Measurements from ENCODE around the gene TAF11L9.
"Not testable (repeated sequence)": the region's sequence is repeated elsewhere in the genome, so short reads cannot be mapped to it uniquely, and the experiment has no call there.

TAF11L9 gene

GRCh38 chr5:17594255-17594654 lies at the start of gene TAF11L9:
Gene TAF11L9, minus strand, starts transcription at chr5:17594394.
- H3K36me3 Mint-ChIP-seq (ENCODE audit: low read depth); H3K4me3 Mint-ChIP-seq; H3K4me1 Mint-ChIP-seq; H3K27ac Mint-ChIP-seq; H3K9me3 Mint-ChIP-seq; H3K27me3 Mint-ChIP-seq (ENCODE audit: low read depth): not testable (repeated sequence)

GRCh38 chr5:17634160-17634559 lies 40.0 kb upstream of the TAF11L9 start, which contains the start of gene TAF11L14:
Gene TAF11L14, plus strand, starts transcription at chr5:17634460.
- H3K4me1 Mint-ChIP-seq: no peaks in the 10 kb centered on the region

DNA sequence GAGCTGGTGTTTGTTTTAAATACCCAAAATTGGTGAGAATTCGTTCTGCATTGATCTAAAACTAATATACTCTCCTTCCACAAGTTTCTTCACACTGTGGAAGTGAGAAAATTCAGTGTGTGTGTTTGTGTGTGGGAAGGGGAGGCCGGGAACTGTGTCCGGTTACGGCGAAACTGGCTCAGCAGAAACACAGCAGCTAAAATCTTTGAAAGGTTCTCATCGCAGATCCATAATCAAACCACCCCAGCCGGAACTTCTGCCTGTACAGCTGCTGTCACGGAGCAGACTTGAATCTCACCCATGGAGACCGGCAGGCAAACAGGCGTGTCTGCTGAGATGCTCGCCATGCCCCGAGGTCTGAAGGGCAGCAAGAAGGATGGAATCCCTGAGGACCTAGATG lies 37.6 kb upstream of the TAF11L9 start, which contains the start of gene TAF11L13:
TSS of gene TAF11L13 (plus strand) at position 301 of the 400 bp plus-strand sequence.
- not testable (repeated sequence) for H3K27me3 Mint-ChIP-seq (ENCODE audit: low read depth); H3K36me3 Mint-ChIP-seq (ENCODE audit: low read depth); H3K4me1 Mint-ChIP-seq; H3K9me3 Mint-ChIP-seq; H3K27ac Mint-ChIP-seq; H3K4me3 Mint-ChIP-seq

More at GRCh38 chr5:17634160-17634559, 40.0 kb upstream of the TAF11L9 start, which contains the start of gene TAF11L14:
- Mint-ChIP-seq H3K36me3 (ENCODE audit: low read depth) (no peaks in the 10 kb centered on the region), H3K27ac (no peak within 1 kb of the TSS), H3K27me3 (ENCODE audit: low read depth) (peaks cover 3% of the 10 kb centered on the region), H3K4me3 (no peak within 1 kb of the TSS), H3K9me3 (peaks cover 4% of the 10 kb centered on the region)
- TF ChIP-seq, protein P1, sequence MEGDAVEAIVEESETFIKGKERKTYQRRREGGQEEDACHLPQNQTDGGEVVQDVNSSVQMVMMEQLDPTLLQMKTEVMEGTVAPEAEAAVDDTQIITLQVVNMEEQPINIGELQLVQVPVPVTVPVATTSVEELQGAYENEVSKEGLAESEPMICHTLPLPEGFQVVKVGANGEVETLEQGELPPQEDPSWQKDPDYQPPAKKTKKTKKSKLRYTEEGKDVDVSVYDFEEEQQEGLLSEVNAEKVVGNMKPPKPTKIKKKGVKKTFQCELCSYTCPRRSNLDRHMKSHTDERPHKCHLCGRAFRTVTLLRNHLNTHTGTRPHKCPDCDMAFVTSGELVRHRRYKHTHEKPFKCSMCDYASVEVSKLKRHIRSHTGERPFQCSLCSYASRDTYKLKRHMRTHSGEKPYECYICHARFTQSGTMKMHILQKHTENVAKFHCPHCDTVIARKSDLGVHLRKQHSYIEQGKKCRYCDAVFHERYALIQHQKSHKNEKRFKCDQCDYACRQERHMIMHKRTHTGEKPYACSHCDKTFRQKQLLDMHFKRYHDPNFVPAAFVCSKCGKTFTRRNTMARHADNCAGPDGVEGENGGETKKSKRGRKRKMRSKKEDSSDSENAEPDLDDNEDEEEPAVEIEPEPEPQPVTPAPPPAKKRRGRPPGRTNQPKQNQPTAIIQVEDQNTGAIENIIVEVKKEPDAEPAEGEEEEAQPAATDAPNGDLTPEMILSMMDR (IDR thresholded peaks at IDR 0.05; ENCODE audit: unreplicated experiment in 3 of 3): no peak

- no peaks in the 10 kb centered on the region for H3K9me3 Mint-ChIP-seq
- H3K36me3 Mint-ChIP-seq (ENCODE audit: low read depth): no peaks in the 10 kb centered on the region
- H3K27me3 Mint-ChIP-seq (ENCODE audit: low read depth): peaks cover 4% of the 10 kb centered on the region
- TF ChIP-seq, protein P1 (IDR thresholded peaks at IDR 0.05; ENCODE audit: unreplicated experiment in 3 of 3): no peak
- no peak overlapping the region for H3K27ac Mint-ChIP-seq
- no peaks in the 10 kb centered on the region for H3K4me1 Mint-ChIP-seq
- no peak overlapping the region for H3K4me3 Mint-ChIP-seq
These were observed 31.5 kb upstream of the TAF11L9 start for GRCh38 chr5:17625686-17626085.

- H3K4me3 Mint-ChIP-seq: no peak overlapping the region
- TF ChIP-seq, protein P1 (IDR thresholded peaks at IDR 0.05; ENCODE audit: unreplicated experiment in 3 of 3): no peak
- peaks cover 10% of the 10 kb centered on the region for H3K27me3 Mint-ChIP-seq (ENCODE audit: low read depth)
- H3K36me3 Mint-ChIP-seq (ENCODE audit: low read depth): no peaks in the 10 kb centered on the region
- H3K27ac Mint-ChIP-seq: no peak overlapping the region
- no peaks in the 10 kb centered on the region for H3K4me1 Mint-ChIP-seq
- peaks cover 7% of the 10 kb centered on the region for H3K9me3 Mint-ChIP-seq
These were observed 26.4 kb upstream of the TAF11L9 start for GRCh38 chr5:17620627-17621026.

GRCh38 chr5:17619354-17619753 lies 25.2 kb upstream of the TAF11L9 start:
- Mint-ChIP-seq H3K4me1 (no peaks in the 10 kb centered on the region), H3K36me3 (ENCODE audit: low read depth) (no peaks in the 10 kb centered on the region), H3K9me3 (peaks cover 7% of the 10 kb centered on the region), H3K27me3 (ENCODE audit: low read depth) (peaks cover 10% of the 10 kb centered on the region), H3K4me3 (no peak overlapping the region), H3K27ac (no peak overlapping the region)
- TF ChIP-seq, protein P1 (IDR thresholded peaks at IDR 0.05; ENCODE audit: unreplicated experiment in 3 of 3): no peak

DNA sequence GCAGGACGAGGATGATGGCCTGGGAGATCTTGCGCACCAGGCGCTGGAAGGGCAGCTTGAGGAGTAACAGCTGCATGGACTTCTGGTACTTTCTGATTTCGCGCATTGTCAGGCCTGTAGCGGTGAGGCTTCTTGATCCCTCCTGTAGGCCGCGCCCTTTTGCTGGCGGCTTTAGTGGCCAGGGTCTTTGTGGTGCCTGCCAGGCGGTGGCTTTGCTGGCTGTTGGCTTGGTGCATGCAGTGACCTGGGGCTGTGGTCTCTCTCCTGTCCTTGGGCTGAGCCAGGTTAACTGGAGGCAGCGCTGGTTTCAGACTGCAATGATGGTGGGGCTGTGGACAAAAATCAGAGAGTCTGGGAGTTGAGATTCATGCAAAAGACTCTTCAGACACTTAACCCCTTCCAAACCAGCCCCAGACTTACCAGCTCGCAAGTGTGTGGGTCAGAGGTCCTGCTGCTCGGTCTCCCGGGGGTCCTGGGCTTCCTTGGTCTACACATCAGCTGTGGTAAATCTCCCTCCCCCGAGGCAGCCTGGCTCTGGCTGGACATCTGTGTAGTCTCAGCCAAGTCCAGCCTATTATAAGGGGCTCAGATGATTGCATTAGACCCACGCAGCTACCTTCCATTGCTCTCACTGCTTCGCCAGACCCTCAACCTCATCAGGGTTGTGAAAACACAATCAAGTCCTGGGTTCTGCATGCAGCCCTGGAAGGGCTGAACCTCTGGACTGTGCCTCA lies 20.8 kb upstream of the TAF11L9 start:
- H3K4me3 Mint-ChIP-seq: no peak overlapping the region
- peaks cover 13% of the 10 kb centered on the region for H3K27me3 Mint-ChIP-seq (ENCODE audit: low read depth)
- peaks cover 7% of the 10 kb centered on the region for H3K9me3 Mint-ChIP-seq
- H3K4me1 Mint-ChIP-seq: no peaks in the 10 kb centered on the region
- H3K36me3 Mint-ChIP-seq (ENCODE audit: low read depth): no peaks in the 10 kb centered on the region
- no peak overlapping the region for H3K27ac Mint-ChIP-seq
- TF ChIP-seq, protein P1 (IDR thresholded peaks at IDR 0.05; ENCODE audit: unreplicated experiment in 3 of 3): no peak

DNA sequence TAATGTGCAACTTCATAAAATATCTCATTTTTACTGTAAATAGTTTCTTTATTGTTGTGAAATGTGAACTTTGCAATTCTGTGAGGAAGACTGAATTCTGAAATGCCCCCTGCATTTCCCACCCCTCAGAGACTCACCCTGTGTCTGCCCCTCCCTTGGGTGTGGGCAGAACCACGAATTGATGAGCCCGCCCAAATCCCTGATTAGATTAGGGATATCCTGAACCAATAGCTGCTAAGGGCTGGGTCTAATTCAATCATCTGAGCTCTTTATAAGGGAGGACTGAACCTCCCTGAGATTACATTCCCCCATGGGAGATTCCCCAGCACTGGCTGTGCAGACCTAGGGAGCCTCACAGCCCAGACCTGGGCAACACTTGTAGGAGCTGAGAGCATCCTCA lies 15.9 kb upstream of the TAF11L9 start, which contains the start of gene TAF11L12:
TSS of gene TAF11L12 (plus strand) at position 301 of the 400 bp plus-strand sequence.
- H3K27ac Mint-ChIP-seq; H3K4me1 Mint-ChIP-seq; H3K9me3 Mint-ChIP-seq; H3K27me3 Mint-ChIP-seq (ENCODE audit: low read depth); H3K4me3 Mint-ChIP-seq; H3K36me3 Mint-ChIP-seq (ENCODE audit: low read depth): not testable (repeated sequence)

DNA sequence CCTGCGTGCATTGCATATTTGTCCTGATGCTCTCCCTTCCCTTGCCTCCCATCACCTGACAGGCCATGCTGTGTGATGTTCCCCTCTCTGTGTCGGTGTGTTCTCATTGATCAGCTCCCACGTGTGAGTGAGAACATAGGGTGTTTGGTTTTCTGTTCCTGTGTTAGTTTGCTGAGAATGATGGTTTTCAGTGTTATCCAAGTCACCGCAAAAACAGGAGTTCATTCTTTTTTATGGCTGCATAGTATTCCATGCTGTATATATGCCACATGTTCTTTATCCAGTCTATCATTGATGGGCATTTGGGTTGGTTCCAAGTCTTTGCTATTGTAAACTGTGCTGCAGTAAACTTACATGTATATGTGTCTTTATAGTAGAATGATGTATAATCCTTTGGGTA lies 13.3 kb upstream of the TAF11L9 start:
- H3K36me3 Mint-ChIP-seq (ENCODE audit: low read depth); H3K27ac Mint-ChIP-seq; H3K27me3 Mint-ChIP-seq (ENCODE audit: low read depth); H3K9me3 Mint-ChIP-seq; H3K4me1 Mint-ChIP-seq; H3K4me3 Mint-ChIP-seq: not testable (repeated sequence)
